Dermis blood vessel endothelial cell (primary cell): ENCODE data around the gene MAP2K4. TPM values are rescaled to one million over a fixed set of nuclear protein-coding genes. Genes with fewer than 3 reads are reported as not detected.
A peak's percentile ranks its signal among the peaks of the same experiment; 100 is the strongest.

ENCODE experiments used
- DNase-seq: peaks from one replicate; pipeline ENCODE4 v3.0.0; 2010
- total RNA-seq: library from RNA; depleted of rRNA; stranded (reverse); fragments of >200 nt; gene quantifications from 2 replicates; pipeline ENCODE4 v1.2.3, GENCODE V29; 2014

The MAP2K4 gene
- total RNA-seq, 1 donor from 2014 or later = 28.1 TPM

GRCh38 chr17:12040478-12040877 is 19.8 kb downstream of the MAP2K4 start:
- no peak for DNase-seq

GRCh38 chr17:12041312-12041711 is 20.6 kb downstream of the MAP2K4 start:
- peak; percentile 73 for DNase-seq

- no peak for DNase-seq
Observed at GRCh38 chr17:12043702-12044101, 23.0 kb downstream of the MAP2K4 start.

- DNase-seq = no peak
Observed at GRCh38 chr17:12046786-12047185, 26.1 kb downstream of the MAP2K4 start.

- peak; percentile 68 for DNase-seq
Observed at GRCh38 chr17:12047681-12048376, 27.2 kb downstream of the MAP2K4 start.

- no peak for DNase-seq
Observed at GRCh38 chr17:12048843-12049473, 28.3 kb downstream of the MAP2K4 start.

GRCh38 chr17:12050646-12051225 is 30.1 kb downstream of the MAP2K4 start:
- DNase-seq = no peak

GRCh38 chr17:12053552-12053951 is 32.9 kb downstream of the MAP2K4 start:
- DNase-seq = no peak

GRCh38 chr17:12055889-12056288 is 35.2 kb downstream of the MAP2K4 start:
- no peak for DNase-seq

GRCh38 chr17:12057520-12057919 is 36.8 kb downstream of the MAP2K4 start:
- DNase-seq = no peak

- no peak for DNase-seq
Observed at GRCh38 chr17:12058535-12058934, 37.9 kb downstream of the MAP2K4 start.

GRCh38 chr17:12062249-12062648 is 41.6 kb downstream of the MAP2K4 start:
- no peak for DNase-seq

- DNase-seq = no peak
Observed at GRCh38 chr17:12064395-12064794, 43.7 kb downstream of the MAP2K4 start.

- DNase-seq = no peak
Observed at GRCh38 chr17:12067485-12067884, 46.8 kb downstream of the MAP2K4 start.

GRCh38 chr17:12068946-12069345 is 48.3 kb downstream of the MAP2K4 start:
- DNase-seq = no peak

GRCh38 chr17:12070561-12070960 is 49.9 kb downstream of the MAP2K4 start:
- DNase-seq = no peak

GRCh38 chr17:12074346-12074745 is 53.7 kb downstream of the MAP2K4 start:
- no peak for DNase-seq

GRCh38 chr17:12077773-12078172 is 57.1 kb downstream of the MAP2K4 start:
- no peak for DNase-seq

GRCh38 chr17:12078791-12079190 is 58.1 kb downstream of the MAP2K4 start:
- no peak for DNase-seq

- DNase-seq = no peak
Observed at GRCh38 chr17:12081720-12082119, 61.0 kb downstream of the MAP2K4 start.

- no peak for DNase-seq
Observed at GRCh38 chr17:12085076-12085949, 64.6 kb downstream of the MAP2K4 start.

- no peak for DNase-seq
Observed at GRCh38 chr17:12088035-12088434, 67.4 kb downstream of the MAP2K4 start.

GRCh38 chr17:12089809-12090384 is 69.2 kb downstream of the MAP2K4 start:
- peak; percentile 80 for DNase-seq
